Omental fat pad (tissue), 4 donors: ENCODE results near the gene AUTS2. TPM values are rescaled to one million over a fixed set of nuclear protein-coding genes. Genes with fewer than 3 reads are reported as not detected.

Source experiments
- ATAC-seq: fragments of 150-250 bp; one replicate; pipeline ENCODE4 v1.9.1; 2016; ENCODE audit warnings: mild to moderate bottlenecking, moderate library complexity; ENCODE audit not compliant: low FRiP score
- DNase-seq: peaks from one replicate; pipeline ENCODE4 v3.0.0-alpha.2; 2019; ENCODE audit warnings: low spot score
- total RNA-seq, 4 donors: library from RNA; depleted of rRNA; stranded (reverse); fragments of >200 nt; gene quantifications; one replicate each; pipeline ENCODE4 v1.1.0, GENCODE V29; 2016
- TF ChIP-seq, protein P1 (sequence below), 3 donors: fragments of 450-650 bp; IDR thresholded peaks; one replicate each; pipeline ENCODE4 v1.5.1; 2016 to 2017; ENCODE audit warnings: antibody characterized with exemption in 3 of 3, mild to moderate bottlenecking in 3 of 3, moderate library complexity in 2 of 3

Gene AUTS2
- total RNA-seq, 4 donors from 2014 or later, result 13.2 to 27.0 (median 21.2) TPM

DNA sequence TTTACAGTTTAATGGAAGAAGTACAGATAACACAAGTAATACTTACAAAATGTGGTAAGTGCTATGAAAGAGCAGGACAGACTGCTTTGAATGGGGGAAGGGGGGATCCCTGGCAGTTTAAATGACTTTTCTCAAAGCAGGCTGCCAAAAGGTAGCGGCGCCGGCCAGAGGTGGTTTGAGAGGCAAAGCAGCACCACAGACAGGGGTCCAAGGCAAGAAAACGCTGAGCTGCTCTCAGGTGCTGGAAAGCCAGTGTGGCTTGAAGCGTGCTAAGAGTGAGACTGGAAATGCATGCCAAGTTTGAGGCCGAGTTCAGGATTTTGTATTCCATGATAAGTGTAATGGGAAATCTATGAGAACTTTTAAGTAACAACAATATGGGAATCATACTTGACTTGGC is 437.7 kb downstream of the AUTS2 start:
- DNase-seq, result no peak
- TF ChIP-seq, protein P1, sequence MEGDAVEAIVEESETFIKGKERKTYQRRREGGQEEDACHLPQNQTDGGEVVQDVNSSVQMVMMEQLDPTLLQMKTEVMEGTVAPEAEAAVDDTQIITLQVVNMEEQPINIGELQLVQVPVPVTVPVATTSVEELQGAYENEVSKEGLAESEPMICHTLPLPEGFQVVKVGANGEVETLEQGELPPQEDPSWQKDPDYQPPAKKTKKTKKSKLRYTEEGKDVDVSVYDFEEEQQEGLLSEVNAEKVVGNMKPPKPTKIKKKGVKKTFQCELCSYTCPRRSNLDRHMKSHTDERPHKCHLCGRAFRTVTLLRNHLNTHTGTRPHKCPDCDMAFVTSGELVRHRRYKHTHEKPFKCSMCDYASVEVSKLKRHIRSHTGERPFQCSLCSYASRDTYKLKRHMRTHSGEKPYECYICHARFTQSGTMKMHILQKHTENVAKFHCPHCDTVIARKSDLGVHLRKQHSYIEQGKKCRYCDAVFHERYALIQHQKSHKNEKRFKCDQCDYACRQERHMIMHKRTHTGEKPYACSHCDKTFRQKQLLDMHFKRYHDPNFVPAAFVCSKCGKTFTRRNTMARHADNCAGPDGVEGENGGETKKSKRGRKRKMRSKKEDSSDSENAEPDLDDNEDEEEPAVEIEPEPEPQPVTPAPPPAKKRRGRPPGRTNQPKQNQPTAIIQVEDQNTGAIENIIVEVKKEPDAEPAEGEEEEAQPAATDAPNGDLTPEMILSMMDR (IDR thresholded peaks at IDR 0.05), result no peak
- no peak for ATAC-seq

DNA sequence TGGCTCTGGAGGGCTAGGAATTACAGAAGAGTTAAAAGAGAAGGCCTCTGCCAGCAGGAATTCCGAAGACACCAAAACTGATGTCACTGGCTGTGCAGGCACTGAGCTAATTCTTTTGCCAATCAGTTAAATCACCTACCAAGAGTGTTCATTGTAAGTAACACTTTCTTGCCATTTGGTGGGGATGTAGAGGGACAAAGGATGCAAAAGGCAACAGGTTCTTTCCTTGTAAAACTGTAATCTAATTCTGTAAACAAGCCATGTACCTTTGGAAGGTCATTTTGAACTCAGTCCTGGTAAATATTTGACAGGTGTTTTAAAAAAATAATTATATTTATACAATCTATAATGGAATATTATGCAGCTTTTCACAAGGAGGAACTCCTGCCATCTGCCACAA is 438.4 kb downstream of the AUTS2 start:
- ATAC-seq (no peak), DNase-seq (no peak)
- TF ChIP-seq, protein P1 (IDR thresholded peaks at IDR 0.05), result no peak

DNA sequence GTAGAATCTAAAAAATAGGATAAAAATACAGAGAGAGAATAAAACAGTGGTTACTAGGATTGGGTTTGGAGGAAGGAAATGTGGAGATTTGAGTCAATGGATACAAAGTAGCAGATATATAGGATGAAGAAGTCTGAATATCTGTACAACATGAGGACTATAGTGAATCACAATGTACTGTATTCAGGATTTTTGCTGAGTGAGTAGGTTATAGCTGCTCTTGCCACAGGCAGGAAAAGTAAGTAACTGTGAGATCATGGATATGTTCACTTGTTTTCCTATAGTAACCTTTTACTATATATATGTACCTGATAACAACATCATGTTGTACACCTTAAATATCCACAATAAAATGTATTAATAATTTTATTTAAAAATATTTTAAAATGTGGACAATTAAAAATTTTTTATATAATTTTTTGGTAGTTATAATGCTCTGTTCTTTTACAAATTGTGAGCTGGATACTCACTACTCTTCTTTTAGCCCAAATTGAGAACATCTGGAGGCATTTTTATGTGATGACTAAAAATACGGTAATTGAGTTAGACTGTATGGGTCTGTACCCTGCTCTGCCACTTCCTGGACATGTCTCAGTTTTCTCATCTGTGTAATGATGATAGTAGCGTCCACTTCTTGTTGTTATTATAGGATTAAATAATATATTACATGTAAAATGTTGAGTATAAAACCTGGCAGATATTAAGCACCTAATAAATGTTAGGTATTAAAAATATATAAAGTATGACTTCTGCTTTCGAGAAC is 439.1 kb downstream of the AUTS2 start:
- TF ChIP-seq, protein P1 (IDR thresholded peaks at IDR 0.05), result no peak
- ATAC-seq (no peak), DNase-seq (no peak)

DNA sequence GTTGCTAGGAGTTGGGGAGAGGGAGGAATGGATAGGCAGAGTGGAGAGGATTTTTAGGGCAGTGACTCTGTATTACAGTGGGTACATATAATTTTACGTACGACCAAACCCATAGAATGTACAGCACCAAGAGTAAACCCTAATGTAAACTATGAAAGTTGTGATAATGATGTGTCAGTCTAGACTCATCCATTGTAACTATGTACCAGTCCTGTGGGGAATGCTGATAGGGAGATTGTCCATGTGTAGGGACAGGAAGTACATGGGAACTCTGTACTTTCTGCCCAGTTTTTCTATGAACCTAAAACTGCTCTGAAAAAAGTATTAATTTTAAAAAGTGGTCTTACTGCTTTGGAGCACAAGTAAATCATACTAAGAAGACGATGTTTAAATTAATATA is 441.8 kb downstream of the AUTS2 start:
- TF ChIP-seq, protein P1 (IDR thresholded peaks at IDR 0.05), result no peak
- DNase-seq (no peak), ATAC-seq (no peak)

DNA sequence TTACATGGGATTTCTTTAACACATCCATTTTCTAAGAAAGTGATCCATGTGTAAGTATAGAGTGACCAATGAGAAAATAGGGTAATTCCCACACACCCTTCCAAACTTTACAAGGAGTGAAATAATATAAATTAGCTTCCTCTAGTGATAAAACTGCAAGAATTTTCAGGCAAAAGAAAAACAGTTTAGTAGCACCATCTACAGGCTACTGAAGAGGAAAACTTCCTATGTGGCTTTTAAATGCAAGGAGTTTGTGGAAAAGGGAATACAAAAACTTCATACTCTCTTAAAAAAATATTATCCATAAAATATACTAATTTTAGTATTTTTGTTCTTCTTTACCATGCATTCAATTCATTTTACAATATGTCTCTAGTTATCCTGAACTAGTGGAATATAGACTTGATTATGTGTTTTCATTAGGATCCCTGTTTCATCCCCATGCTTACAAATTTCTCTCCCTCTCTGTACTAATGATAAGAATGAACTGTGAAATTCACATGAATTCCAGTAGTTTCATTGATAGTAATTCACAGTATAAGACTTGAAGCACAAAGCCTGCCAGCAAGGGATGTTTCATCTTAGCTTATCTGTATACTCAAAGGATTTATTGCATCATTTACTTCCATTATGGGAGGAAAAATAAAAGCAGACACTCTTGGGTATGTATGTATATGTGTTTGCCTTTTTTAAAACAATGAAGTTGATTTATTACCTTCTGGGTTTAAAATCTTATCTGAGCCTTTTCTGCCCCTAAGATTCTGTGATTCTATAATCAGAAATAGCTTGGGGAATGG is 442.9 kb downstream of the AUTS2 start:
- ATAC-seq, result no peak
- TF ChIP-seq, protein P1 (IDR thresholded peaks at IDR 0.05), result no peak
- DNase-seq, result no peak

DNA sequence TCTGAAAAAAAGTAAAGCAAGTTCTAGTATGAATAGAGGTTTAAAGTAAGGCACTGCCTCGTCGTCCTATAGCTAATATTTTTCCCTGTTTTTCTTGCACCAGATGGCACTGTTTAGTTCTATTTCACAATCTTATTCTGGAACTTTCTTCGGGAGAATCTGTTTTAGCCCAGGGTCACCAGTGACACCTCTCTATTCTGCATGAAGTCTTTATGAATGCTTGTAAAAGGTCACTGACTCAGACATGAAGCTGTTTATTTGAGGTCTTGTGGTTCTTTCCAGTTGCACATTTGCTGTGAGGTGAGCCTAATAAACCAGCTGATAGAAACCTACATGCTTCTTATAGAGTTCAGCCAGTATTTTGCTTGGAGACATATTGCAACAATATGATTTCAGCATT is 444.3 kb downstream of the AUTS2 start:
- TF ChIP-seq, protein P1 (IDR thresholded peaks at IDR 0.05), result no peak
- ATAC-seq, result no peak
- DNase-seq, result no peak
